NCI-H2227 (cell line): ENCODE results near the gene CHCHD2.
"Not testable (repeated sequence)": the region's sequence is repeated elsewhere in the genome, so short reads cannot be mapped to it uniquely, and the experiment has no call there.

Experiments used
- DNase-seq: peaks from one replicate; lab custom pipeline; 2025; ENCODE audit not compliant: unreplicated experiment; lab: John Stamatoyannopoulos, UW

Gene CHCHD2

GRCh38 chr7:56086761-56087160 is 19.5 kb downstream of the CHCHD2 start:
- DNase-seq = no peak

GRCh38 chr7:56083150-56083785 is 23.0 kb downstream of the CHCHD2 start:
- no peak for DNase-seq

- no peak for DNase-seq
These were observed 24.5 kb downstream of the CHCHD2 start for GRCh38 chr7:56081626-56082340.

GRCh38 chr7:56080726-56081435 is 25.4 kb downstream of the CHCHD2 start:
- not testable (repeated sequence) for DNase-seq

GRCh38 chr7:56079450-56080185 is 26.7 kb downstream of the CHCHD2 start:
- no peak for DNase-seq

- no peak for DNase-seq
These were observed 28.1 kb downstream of the CHCHD2 start for GRCh38 chr7:56078196-56078595.

GRCh38 chr7:56077681-56078080 is 28.6 kb downstream of the CHCHD2 start:
- no peak for DNase-seq

- peak; percentile 78 for DNase-seq
These were observed 31.9 kb downstream of the CHCHD2 start for GRCh38 chr7:56074371-56074791.

- not testable (repeated sequence) for DNase-seq
These were observed 39.9 kb downstream of the CHCHD2 start for GRCh38 chr7:56066376-56066775.

- peak; percentile 87 for DNase-seq
These were observed 42.2 kb downstream of the CHCHD2 start, which contains the start of gene SUMF2 for GRCh38 chr7:56063882-56064625. Gene SUMF2, plus strand, starts transcription at chr7:56064286. Its CDS starts 26 bp downstream, at chr7:56064312.

- no peak for DNase-seq
These were observed 42.8 kb downstream of the CHCHD2 start for GRCh38 chr7:56063500-56063881.

- no peak for DNase-seq
These were observed 43.9 kb downstream of the CHCHD2 start for GRCh38 chr7:56062382-56062781.

GRCh38 chr7:56053993-56054392 is 52.3 kb downstream of the CHCHD2 start:
- DNase-seq = no peak

GRCh38 chr7:56053379-56053778 is 52.9 kb downstream of the CHCHD2 start:
- DNase-seq = no peak
